RCC 7860 (cell line): ENCODE measurements around the gene GLI1.
"Not testable (repeated sequence)": the region's sequence is repeated elsewhere in the genome, so short reads cannot be mapped to it uniquely, and the experiment has no call there.

ENCODE experiments used
- DNase-seq: peaks from one replicate; pipeline ENCODE4 v3.0.0-alpha.2; 2015; ENCODE audit warnings: low spot score
- FAIRE-seq: peaks from 2 replicates; lab custom pipeline; 2012; peaks lifted over from hg19 to GRCh38; lab: Jason Lieb, UNC

Gene GLI1

GRCh38 chr12:57491393-57492280 is 32.1 kb downstream of the GLI1 start:
- FAIRE-seq, result no peak
- DNase-seq, result no peak

- FAIRE-seq, DNase-seq: not testable (repeated sequence)
Measured at GRCh38 chr12:57495051-57495701, 35.6 kb downstream of the GLI1 start.

- FAIRE-seq (no peak), DNase-seq (no peak)
Measured at GRCh38 chr12:57496822-57497221, 37.2 kb downstream of the GLI1 start.

- DNase-seq (no peak), FAIRE-seq (no peak)
Measured at GRCh38 chr12:57497223-57498131, 37.9 kb downstream of the GLI1 start.

GRCh38 chr12:57498132-57498502 is 38.5 kb downstream of the GLI1 start:
- no peak for DNase-seq
- FAIRE-seq, result no peak

GRCh38 chr12:57498571-57498970 is 39.0 kb downstream of the GLI1 start:
- no peak for FAIRE-seq

DNA sequence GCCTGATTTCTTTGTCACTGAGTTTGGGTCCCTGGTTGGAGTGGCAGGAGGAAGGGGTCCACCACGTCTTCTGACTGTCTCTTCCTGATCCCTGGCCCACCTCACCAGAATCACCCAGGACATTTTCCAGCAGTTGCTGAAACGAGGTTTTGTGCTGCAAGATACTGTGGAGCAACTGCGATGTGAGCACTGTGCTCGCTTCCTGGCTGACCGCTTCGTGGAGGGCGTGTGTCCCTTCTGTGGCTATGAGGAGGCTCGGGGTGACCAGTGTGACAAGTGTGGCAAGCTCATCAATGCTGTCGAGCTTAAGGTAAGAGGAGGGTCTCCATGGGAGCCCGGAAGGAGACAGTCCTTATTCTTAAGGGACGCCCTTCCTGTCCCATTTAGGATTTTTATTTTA is 40.6 kb downstream of the GLI1 start:
- no peak for FAIRE-seq
- no peak for DNase-seq

More at GRCh38 chr12:57498571-57498970, 39.0 kb downstream of the GLI1 start:
- DNase-seq, result no peak

GRCh38 chr12:57502311-57502969 is 42.9 kb downstream of the GLI1 start:
- not testable (repeated sequence) for FAIRE-seq

DNA sequence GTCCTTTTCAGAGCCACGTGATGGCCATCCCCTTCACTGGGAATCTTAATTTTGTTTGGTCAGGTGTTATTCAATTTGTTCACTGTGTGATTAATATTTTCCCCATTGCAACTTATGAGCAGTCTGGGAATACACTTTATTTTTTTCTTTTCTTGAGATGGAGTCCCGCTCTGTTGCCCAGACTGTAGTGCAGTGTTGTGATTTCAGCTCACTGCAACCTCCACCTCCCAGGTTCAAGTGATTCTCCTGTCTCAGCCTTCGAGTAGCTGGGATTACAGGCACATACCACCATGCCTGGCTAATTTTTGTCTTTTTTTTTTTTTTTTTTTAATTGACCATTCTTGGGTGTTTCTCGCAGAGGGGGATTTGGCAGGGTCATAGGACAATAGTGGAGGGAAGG is 47.0 kb downstream of the GLI1 start:
- not testable (repeated sequence) for DNase-seq, FAIRE-seq

More at GRCh38 chr12:57502311-57502969, 42.9 kb downstream of the GLI1 start:
- DNase-seq, result not testable (repeated sequence)

DNA sequence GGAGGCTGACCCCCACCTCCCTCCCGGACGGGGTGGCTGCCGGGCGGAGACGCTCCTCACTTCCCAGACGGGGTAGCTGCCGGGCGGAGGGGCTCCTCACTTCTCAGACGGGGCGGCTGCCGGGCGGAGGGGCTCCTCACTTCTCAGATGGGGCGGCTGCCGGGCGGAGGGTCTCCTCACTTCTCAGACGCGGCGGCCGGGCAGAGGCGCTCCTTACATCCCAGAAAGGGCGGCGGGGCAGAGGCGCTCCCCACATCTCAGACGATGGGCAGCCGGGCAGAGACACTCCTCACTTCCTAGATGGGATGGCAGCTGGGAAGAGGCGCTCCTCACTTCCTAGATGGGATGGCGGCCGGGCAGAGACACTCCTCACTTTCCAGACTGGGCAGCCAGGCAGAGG is 48.2 kb downstream of the GLI1 start:
- not testable (repeated sequence) for FAIRE-seq, DNase-seq

DNA sequence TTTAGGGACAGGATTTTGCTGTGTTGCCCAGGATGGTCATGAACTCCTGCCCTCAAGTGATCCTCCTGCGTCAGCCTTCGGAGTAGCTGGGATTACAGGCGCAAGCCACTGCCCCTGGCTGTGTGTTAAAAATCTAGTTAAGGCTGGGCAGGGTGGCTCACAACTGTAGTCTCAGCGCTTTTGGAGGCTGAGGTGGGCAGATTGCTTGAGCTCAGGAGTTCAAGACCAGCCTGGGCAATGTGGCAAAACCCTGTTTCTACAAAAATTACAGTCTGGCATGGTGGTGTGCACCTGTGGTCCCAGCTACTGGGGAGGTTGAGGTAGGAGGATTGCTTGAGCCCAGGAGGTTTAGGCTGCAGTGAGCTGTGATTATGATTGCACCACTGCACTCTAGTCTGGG is 51.6 kb downstream of the GLI1 start:
- DNase-seq, result no peak
- FAIRE-seq, result no peak

GRCh38 chr12:57511588-57512325 is 52.2 kb downstream of the GLI1 start:
- DNase-seq, result no peak
- FAIRE-seq, result no peak

- no peak for DNase-seq
- no peak for FAIRE-seq
Measured at GRCh38 chr12:57512665-57513064, 53.1 kb downstream of the GLI1 start.

DNA sequence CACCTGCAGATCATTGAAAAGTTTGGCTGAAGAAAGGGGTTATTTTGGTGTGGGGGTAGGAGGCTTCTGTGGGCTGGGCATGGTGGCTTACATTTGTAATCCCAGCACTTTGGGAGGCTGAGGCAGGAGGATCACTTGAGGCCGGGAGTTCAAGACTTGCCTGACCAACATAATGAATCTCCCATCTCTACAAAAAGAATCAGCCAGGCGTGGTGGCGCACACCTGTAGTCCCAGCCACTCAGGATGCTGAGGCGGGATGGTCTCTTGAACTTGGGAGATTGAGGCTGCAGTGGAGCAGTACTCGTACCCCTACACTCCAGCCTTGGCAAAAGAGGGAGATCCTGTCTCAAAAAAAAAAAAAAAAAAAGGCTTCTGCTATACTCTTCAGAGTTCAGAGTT is 53.7 kb downstream of the GLI1 start:
- FAIRE-seq, result no peak
- DNase-seq, result no peak

- DNase-seq, FAIRE-seq: not testable (repeated sequence)
Measured at GRCh38 chr12:57513677-57514076, 54.1 kb downstream of the GLI1 start.

- FAIRE-seq, DNase-seq: not testable (repeated sequence)
Measured at GRCh38 chr12:57514246-57514645, 54.7 kb downstream of the GLI1 start.

GRCh38 chr12:57514720-57515407 is 55.3 kb downstream of the GLI1 start:
- FAIRE-seq (no peak), DNase-seq (no peak)

DNA sequence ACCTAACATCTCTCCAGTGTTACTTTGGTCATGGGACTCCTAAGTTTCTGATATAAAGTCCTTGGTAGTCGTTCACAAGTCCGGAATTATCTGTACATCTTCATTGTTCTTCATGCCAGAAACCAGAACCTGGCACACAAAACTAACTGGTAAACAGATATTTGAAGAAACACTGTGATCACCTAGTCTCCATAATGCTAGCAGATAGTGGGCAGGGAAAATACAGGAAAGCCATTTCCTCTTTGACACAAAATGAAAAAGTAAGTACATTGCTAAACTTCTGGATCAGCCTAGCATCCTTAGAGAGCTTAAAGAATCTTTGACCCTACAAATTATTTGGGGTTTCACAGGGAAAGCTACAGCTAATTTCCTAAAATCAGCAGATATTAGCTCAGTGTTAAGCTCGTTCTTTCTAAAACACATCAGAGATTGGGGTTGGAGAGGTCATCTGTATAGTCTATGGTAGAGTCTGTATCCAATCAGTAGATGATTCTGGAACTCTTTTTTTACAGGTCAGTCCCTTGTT is 55.9 kb downstream of the GLI1 start:
- FAIRE-seq (no peak), DNase-seq (no peak)
